ENCODE measurements around the gene TRAPPC10. TPM values are rescaled to one million over a fixed set of nuclear protein-coding genes. Genes with fewer than 3 reads are reported as not detected.

The TRAPPC10 gene
- total and polyA plus RNA-seq, 2 of the 8 experiments (the other 6 are each of a cell fraction or from before 2014, with no cell fraction given): 18.5 to 29.8 TPM

- ChIA-PET CTCF (ENCODE audit: partially characterized antibody) (no interaction called here), POLR2A (ENCODE audit: partially characterized antibody) (interaction anchor here (1.8 kb wide), 1 partner anchor 13 kb away, joined by 5 read pairs; no protein-coding TSS in a partner anchor)
- H2BK20ac ChIP-seq (ENCODE audit: low read length): no peak overlapping the region
- H3K23me2 ChIP-seq (ENCODE audit: low read depth, low read length): no peaks in the 10 kb centered on the region
- no peak overlapping the region for H2BK5ac ChIP-seq (ENCODE audit: low read depth, low read length)
- H3K27me3 ChIP-seq (replicated peaks in 1 of 4; ENCODE audit: control insufficient read depth in 3 of 4, extremely low read depth in 1 of 4, insufficient read depth in 3 of 4, low read length in 3 of 4): no peaks in the 10 kb centered on the region
- H4K91ac ChIP-seq (replicated peaks; ENCODE audit: insufficient read length, low read length): no peak overlapping the region
- no peaks in the 10 kb centered on the region; a peak in 1 of 7 replicates for H3K4me1 ChIP-seq (replicated peaks in 1 of 4; ENCODE audit: control insufficient read depth in 3 of 4, insufficient read depth in 4 of 4, low read length in 3 of 4)
- H2BK12ac ChIP-seq (ENCODE audit: low read depth, low read length): no peak overlapping the region
- H2AK5ac ChIP-seq (ENCODE audit: low read depth, low read length): no peak overlapping the region
- H3K18ac ChIP-seq (ENCODE audit: extremely low read depth, low read length): no peak overlapping the region
- H3K56ac ChIP-seq (replicated peaks; ENCODE audit: insufficient read length, low read depth, low read length): no peak overlapping the region
- H3K27ac ChIP-seq (ENCODE audit: low read depth, low read length): no peak overlapping the region
- FAIRE-seq: no peak
- H3K4ac ChIP-seq (replicated peaks; ENCODE audit: insufficient read length, low read depth, low read length): no peak overlapping the region
- H4K8ac ChIP-seq (ENCODE audit: extremely low read depth, insufficient read depth, low read length): no peak overlapping the region
- H2BK15ac ChIP-seq (ENCODE audit: low read length): no peak overlapping the region
- H3K36me3 ChIP-seq (ENCODE audit: control insufficient read depth in 2 of 4, insufficient read depth in 4 of 4, low read length in 3 of 4): peaks cover 0 to 30% (median 12%) of the 10 kb centered on the region in 4 experiments; a peak in 5 of 8 replicates
- H4K5ac ChIP-seq (ENCODE audit: insufficient read length, low read depth, low read length): no peak overlapping the region
- H3K79me2 ChIP-seq (ENCODE audit: control insufficient read depth in 1 of 2, insufficient read depth in 2 of 2, low read length in 2 of 2): 0 out of 4 replicates have a peak, but pooled peaks cover 0 to 2% of the 10 kb centered on the region in 2 experiments
- H3K4me3 ChIP-seq (ENCODE audit: extremely low read depth in 1 of 4, insufficient read depth in 2 of 4, low read depth in 3 of 4, low read length in 4 of 4): no peak overlapping the region
- H3K9me3 ChIP-seq (ENCODE audit: insufficient read depth in 2 of 2, low read depth in 1 of 2, low read length in 1 of 2): no peaks in the 10 kb centered on the region
- H3K79me1 ChIP-seq (ENCODE audit: low read depth, low read length): peaks cover 4% of the 10 kb centered on the region; the same call in 1 of the 2 replicates
- no peak overlapping the region for H3K4me2 ChIP-seq (ENCODE audit: insufficient read depth in 1 of 2, low read depth in 2 of 2, low read length in 2 of 2)
- DNase-seq (ENCODE audit: low read depth in 1 of 2, low spot score in 2 of 2): no peak
- 91% methylated on average over 9 of the region's 9 CpGs; no CpG with 5 or more reads in 1 of the 2 experiments for WGBS, 2 experiments (ENCODE audit: extremely low coverage in 1 of 2, insufficient coverage in 1 of 2, insufficient read length in 1 of 2, insufficient replicate concordance in 2 of 2, low coverage in 1 of 2, low lambda C conversion rate in 2 of 2, missing lambda C conversion rate in 1 of 2)
- H3K23ac ChIP-seq (ENCODE audit: insufficient read length): no peak overlapping the region
- H3K14ac ChIP-seq (ENCODE audit: insufficient read length): no peak overlapping the region
- no peak overlapping the region for H2BK120ac ChIP-seq (replicated peaks; ENCODE audit: low read depth, low read length)
- no peak overlapping the region for H2AFZ ChIP-seq (ENCODE audit: low read length)
- no peak overlapping the region for H3K9ac ChIP-seq (replicated peaks in 1 of 4; ENCODE audit: extremely low read depth in 1 of 4, low read depth in 3 of 4, low read length in 3 of 4)
- H4K20me1 ChIP-seq (replicated peaks in 1 of 2; ENCODE audit: control insufficient read depth in 1 of 2, insufficient read depth in 2 of 2, low read length in 2 of 2): peaks cover 4 to 6% of the 10 kb centered on the region in 2 experiments
- TF ChIP-seq ATF2 (IDR thresholded peaks at IDR 0.05; ENCODE audit: low read length) (no peak), CREB1 (IDR thresholded peaks at IDR 0.05) (no peak), CBX8 (IDR thresholded peaks at IDR 0.05; ENCODE audit: borderline replicate concordance, low read depth, low read length) (no peak), SIX5 (IDR thresholded peaks at IDR 0.05; ENCODE audit: low read depth, low read length) (no peak), JUND (IDR thresholded peaks at IDR 0.05; ENCODE audit: low read length) (no peak), CHD2 (IDR thresholded peaks at IDR 0.05; ENCODE audit: low read length) (no peak), MAFK (IDR thresholded peaks at IDR 0.05; ENCODE audit: low read depth, low read length) (no peak), SRF (IDR thresholded peaks at IDR 0.05; ENCODE audit: low read depth, low read length) (no peak), POLR2AphosphoS5 (IDR thresholded peaks at IDR 0.05; ENCODE audit: low read depth, low read length) (no peak), USF2 (IDR thresholded peaks at IDR 0.05; ENCODE audit: low read length) (no peak), GABPA (IDR thresholded peaks at IDR 0.05; ENCODE audit: borderline replicate concordance, insufficient read depth, low read length) (no peak), EGR1 (IDR thresholded peaks at IDR 0.05; ENCODE audit: borderline replicate concordance, low read depth, low read length) (no peak)
Observed at GRCh38 chr21:44065428-44065827, 53.3 kb downstream of the TRAPPC10 start.
